Fibroblast of skin of right quadriceps (primary cell): ENCODE results near the gene ARHGEF25.
"Not testable (repeated sequence)": the region's sequence is repeated elsewhere in the genome, so short reads cannot be mapped to it uniquely, and the experiment has no call there.

Experiments
- DNase-seq: peaks from one replicate; pipeline ENCODE4 v3.0.0-alpha.2; 2013

Gene ARHGEF25

GRCh38 chr12:57640175-57641042 is 29.2 kb downstream of the ARHGEF25 start:
- no peak for DNase-seq

GRCh38 chr12:57641699-57642442 is 30.6 kb downstream of the ARHGEF25 start:
- no peak for DNase-seq

- DNase-seq = peak; percentile 34
These were observed 34.9 kb downstream of the ARHGEF25 start for GRCh38 chr12:57645990-57646658.

- DNase-seq = not testable (repeated sequence)
These were observed 35.4 kb downstream of the ARHGEF25 start for GRCh38 chr12:57646659-57647049.

- DNase-seq = no peak
These were observed 42.8 kb downstream of the ARHGEF25 start for GRCh38 chr12:57654042-57654441.

- DNase-seq = no peak
These were observed 44.5 kb downstream of the ARHGEF25 start for GRCh38 chr12:57655541-57656240.

- not testable (repeated sequence) for DNase-seq
These were observed 45.2 kb downstream of the ARHGEF25 start for GRCh38 chr12:57656408-57656807.

GRCh38 chr12:57657744-57658143 is 46.5 kb downstream of the ARHGEF25 start:
- no peak for DNase-seq

- DNase-seq = no peak
These were observed 47.7 kb downstream of the ARHGEF25 start for GRCh38 chr12:57658890-57659289.

- DNase-seq = no peak
These were observed 50.1 kb downstream of the ARHGEF25 start for GRCh38 chr12:57661376-57661775.

- not testable (repeated sequence) for DNase-seq
These were observed 54.0 kb downstream of the ARHGEF25 start for GRCh38 chr12:57665066-57665820.
